SU-DHL-6 (cell line): ENCODE measurements around the gene UQCRC2.

ENCODE experiments used
- CTCF ChIP-seq: fragments of 200-600 bp; sonication (generic); IDR thresholded peaks from one replicate; pipeline ENCODE4 v1.5.1; 2017; ENCODE audit warnings: antibody characterized with exemption, mild to moderate bottlenecking, low read length, moderate library complexity; ENCODE audit not compliant: insufficient read depth, poor library complexity, severe bottlenecking
- EZH2phosphoT487 ChIP-seq: fragments of 200-600 bp; sonication (generic), shearing (Covaris generic); conservative IDR thresholded peaks from 2 replicates; pipeline ENCODE4 v1.6.1; 2018; ENCODE audit warnings: mild to moderate bottlenecking, antibody characterized with exemption, low read length, moderate library complexity, mixed read lengths

GRCh38 chr16:22007159-22007508, 54.0 kb downstream of the UQCRC2 start:
- TF ChIP-seq CTCF (no peak), EZH2phosphoT487 (no peak)
